ENCODE results near the gene SIDT2.

The SIDT2 gene

GRCh38 chr11:117189941-117190544 is 11.5 kb downstream of the SIDT2 start:
- DNase-seq: no peak

GRCh38 chr11:117191680-117192400 is 13.3 kb downstream of the SIDT2 start:
- DNase-seq: no peak

GRCh38 chr11:117192401-117192875 is 13.9 kb downstream of the SIDT2 start:
- DNase-seq: no peak

- no peak for DNase-seq
Observed at GRCh38 chr11:117193130-117194020, 14.8 kb downstream of the SIDT2 start.

- no peak for DNase-seq
Observed at GRCh38 chr11:117194267-117194666, 15.7 kb downstream of the SIDT2 start.

DNA sequence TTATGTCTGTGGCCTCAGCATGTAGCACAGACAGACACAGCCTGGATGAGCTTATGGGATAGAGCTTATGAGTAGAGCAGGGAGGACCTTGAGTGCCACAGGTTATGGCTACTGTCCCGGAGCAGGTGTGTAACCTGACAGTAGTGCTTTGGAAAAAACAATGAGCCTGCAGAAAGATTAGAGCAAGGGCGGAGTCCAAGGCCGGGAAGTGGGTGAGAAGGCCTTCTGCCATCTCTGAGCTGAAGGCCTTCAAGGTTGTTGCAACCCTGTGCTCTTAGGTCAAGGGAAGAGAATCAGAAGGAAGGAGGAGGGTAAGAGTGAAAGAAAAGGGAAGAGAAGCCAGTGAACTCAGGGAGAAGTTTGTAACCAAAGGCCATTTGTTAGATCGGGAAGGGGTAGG is 16.7 kb downstream of the SIDT2 start:
- DNase-seq: no peak

DNA sequence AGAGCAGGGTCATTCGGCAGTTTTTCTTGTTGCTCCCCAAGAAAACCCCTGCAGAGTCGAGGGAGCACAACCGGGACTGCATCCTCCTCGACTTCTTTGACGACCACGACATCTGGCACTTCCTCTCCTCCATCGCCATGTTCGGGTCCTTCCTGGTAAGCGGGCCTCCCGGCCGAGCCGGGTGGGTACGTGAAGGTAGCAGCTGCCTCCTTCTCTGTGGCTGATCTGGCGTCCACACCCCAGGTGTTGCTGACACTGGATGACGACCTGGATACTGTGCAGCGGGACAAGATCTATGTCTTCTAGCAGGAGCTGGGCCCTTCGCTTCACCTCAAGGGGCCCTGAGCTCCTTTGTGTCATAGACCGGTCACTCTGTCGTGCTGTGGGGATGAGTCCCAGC is 17.2 kb downstream of the SIDT2 start:
- DNase-seq: no peak

DNA sequence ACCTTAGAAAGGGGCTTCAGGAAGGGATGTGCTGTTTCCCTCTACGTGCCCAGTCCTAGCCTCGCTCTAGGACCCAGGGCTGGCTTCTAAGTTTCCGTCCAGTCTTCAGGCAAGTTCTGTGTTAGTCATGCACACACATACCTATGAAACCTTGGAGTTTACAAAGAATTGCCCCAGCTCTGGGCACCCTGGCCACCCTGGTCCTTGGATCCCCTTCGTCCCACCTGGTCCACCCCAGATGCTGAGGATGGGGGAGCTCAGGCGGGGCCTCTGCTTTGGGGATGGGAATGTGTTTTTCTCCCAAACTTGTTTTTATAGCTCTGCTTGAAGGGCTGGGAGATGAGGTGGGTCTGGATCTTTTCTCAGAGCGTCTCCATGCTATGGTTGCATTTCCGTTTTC is 18.5 kb downstream of the SIDT2 start:
- no peak for DNase-seq

DNA sequence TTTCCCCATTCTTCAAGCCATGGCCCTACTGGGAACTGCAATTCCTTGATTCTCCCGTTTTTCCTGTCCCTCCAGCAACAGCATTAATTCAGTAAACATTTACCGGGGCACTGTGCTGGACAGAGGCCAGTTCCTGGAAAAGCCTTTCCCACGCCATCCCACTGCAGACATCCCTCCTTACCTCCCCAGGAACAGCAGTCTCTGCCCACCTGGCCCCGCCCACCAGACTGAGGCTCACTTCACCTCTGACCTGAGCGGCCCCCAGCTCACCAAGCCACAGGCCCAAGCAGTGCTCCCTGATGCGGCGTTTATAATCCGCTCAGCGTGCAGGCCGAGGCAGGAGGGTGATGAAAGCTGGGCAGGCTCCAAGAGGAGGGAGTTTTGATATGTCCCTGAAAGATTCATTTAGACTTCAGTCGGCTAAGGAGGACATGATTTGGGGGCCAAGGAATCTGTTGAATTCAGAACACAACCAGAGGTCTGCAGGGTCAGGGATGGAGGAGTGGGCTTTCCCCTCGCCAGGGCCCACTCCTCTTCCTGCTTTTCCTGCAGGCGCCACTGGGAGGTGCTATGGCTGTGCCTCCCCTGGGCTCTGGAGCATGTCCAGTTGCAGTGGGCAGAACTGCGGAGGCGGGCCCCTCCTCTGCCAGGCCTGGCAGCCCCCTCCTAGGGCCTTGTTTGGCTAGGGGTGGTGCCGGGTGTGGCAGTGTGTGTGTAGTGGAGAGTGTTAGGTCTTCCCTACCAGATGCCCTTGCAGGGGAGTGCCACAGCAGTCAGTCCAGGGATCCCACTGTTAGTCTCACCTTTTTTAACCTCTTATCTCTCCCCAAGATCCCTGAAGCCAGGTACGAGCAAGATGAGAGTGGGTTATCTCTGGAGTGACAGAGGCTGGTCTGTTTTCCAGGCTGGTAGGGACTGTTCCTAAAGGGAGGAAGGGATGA is 19.2 kb downstream of the SIDT2 start:
- DNase-seq: no peak

GRCh38 chr11:117198613-117199012 is 20.1 kb downstream of the SIDT2 start:
- DNase-seq: no peak

DNA sequence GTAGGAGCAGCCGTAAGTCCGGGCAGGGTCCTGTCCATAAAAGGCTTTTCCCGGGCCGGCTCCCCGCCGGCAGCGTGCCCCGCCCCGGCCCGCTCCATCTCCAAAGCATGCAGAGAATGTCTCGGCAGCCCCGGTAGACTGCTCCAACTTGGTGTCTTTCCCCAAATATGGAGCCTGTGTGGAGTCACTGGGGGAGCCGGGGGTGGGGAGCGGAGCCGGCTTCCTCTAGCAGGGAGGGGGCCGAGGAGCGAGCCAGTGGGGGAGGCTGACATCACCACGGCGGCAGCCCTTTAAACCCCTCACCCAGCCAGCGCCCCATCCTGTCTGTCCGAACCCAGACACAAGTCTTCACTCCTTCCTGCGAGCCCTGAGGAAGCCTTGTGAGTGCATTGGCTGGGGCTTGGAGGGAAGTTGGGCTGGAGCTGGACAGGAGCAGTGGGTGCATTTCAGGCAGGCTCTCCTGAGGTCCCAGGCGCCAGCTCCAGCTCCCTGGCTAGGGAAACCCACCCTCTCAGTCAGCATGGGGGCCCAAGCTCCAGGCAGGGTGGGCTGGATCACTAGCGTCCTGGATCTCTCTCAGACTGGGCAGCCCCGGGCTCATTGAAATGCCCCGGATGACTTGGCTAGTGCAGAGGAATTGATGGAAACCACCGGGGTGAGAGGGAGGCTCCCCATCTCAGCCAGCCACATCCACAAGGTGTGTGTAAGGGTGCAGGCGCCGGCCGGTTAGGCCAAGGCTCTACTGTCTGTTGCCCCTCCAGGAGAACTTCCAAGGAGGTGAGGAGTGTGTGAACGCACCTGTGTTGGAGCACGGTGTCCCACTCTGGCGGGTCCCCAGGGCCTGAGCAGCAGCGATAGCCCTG is 20.7 kb downstream of the SIDT2 start, which contains the start of gene TAGLN:
Gene TAGLN, plus strand, starts transcription at position 318 of the 863 bp plus-strand sequence. CDS start 3,644 bp downstream, outside the sequence.
- no peak for DNase-seq

- no peak for DNase-seq
Observed at GRCh38 chr11:117199916-117200812, 21.6 kb downstream of the SIDT2 start.

GRCh38 chr11:117200813-117201657 is 22.5 kb downstream of the SIDT2 start:
- DNase-seq: no peak

DNA sequence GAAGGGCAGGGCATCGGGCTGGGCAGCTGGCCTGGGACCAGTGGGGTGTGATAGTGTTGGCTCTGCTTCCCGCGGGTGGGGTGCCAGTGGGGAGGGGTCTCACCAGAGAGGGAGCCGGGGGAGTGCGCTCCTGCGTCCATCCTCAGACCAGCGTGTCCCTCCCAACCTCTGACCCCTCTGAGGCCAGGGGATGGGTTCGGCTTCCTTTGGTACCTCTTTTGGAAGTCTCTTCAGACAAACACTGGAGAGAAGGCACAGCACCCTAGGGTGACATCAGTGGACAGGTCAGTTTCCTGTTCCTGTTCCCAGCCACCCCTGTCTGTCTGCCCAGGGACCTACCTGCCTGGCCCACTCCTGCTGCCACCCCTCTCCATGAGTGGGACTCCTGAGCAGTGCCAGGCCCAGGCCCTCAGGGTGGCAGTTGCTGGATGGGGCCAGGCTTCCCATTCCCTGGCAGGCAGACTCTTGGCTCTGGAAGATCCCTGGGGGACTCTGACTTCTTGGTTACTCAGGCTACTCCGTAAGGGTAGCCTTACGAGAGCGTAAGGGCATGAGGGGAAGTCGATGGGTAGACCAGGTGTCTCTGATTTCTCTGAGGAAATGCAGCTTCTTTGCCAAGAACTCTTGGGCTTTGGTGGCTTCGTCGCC is 23.2 kb downstream of the SIDT2 start:
- DNase-seq: no peak

DNA sequence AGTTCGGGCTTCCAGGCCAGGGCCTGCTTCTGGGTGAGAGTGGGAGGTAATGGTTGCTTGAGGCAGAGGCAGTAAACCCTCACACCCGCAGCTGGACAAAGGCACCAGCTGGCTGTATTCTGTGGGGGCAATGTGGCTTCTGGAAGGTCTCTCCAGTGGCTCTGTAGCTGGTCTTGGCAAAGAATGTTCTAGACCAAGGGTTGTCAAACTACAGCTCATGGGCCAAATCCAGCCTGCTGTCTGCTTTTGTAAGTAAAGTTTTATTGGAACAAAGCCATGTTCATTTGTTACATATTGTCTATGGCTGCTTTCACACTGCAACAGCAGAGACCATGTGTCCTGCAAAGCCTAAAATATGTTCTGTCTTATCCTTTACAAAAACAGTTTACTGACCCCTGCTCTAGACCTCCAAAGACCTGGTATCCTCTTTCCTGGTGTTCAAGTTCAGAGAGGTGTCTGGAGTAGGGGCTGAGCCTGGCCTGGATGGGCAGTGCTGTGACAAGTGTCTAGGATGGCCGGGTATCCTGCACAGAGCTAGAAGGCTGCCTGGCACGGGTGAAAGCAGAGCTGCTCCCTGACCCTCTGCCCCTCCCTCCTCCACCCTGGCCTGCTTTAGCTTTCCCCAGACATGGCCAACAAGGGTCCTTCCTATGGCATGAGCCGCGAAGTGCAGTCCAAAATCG is 24.0 kb downstream of the SIDT2 start:
- DNase-seq: no peak

GRCh38 chr11:117203069-117203407 is 24.5 kb downstream of the SIDT2 start:
- no peak for DNase-seq

- no peak for DNase-seq
Observed at GRCh38 chr11:117204283-117205080, 25.9 kb downstream of the SIDT2 start.
